GM12892 (cell line): Measurements from ENCODE around the gene EML4.

Experiments
- DNase-seq: peaks from one replicate; pipeline ENCODE4 v3.0.0; 2011; ENCODE audit not compliant: insufficient read length
- FAIRE-seq: peaks from 2 replicates; lab custom pipeline; 2011; peaks lifted over from hg19 to GRCh38; lab: Jason Lieb, UNC
- POLR2A ChIP-seq: IDR thresholded peaks from 2 replicates; pipeline ENCODE4 v1.6.1; 2011; ENCODE audit warnings: low read depth, low read length, control low read depth
- POLR2AphosphoS5 ChIP-seq: IDR thresholded peaks from 2 replicates; pipeline ENCODE4 v1.6.1; 2011; ENCODE audit warnings: low read depth, low read length, control low read depth
- TAF1 ChIP-seq: IDR thresholded peaks from 2 replicates; pipeline ENCODE4 v1.6.1; 2011; ENCODE audit warnings: low read depth, mild to moderate bottlenecking, control low read depth, low read length, borderline replicate concordance

Gene EML4

GRCh38 chr2:42220566-42220965 is 51.4 kb downstream of the EML4 start:
- DNase-seq (no peak), FAIRE-seq (no peak)
- TF ChIP-seq TAF1 (no peak), POLR2AphosphoS5 (no peak), POLR2A (no peak)

GRCh38 chr2:42223067-42223854 is 54.1 kb downstream of the EML4 start:
- TF ChIP-seq POLR2AphosphoS5 (no peak), POLR2A (no peak), TAF1 (no peak)
- FAIRE-seq (no peak), DNase-seq (no peak)

GRCh38 chr2:42223855-42224268 is 54.7 kb downstream of the EML4 start:
- DNase-seq (no peak), FAIRE-seq (no peak)
- no peak for TF ChIP-seq POLR2AphosphoS5
- no peak for TF ChIP-seq TAF1
- TF ChIP-seq POLR2A: no peak

- DNase-seq: no peak
- TF ChIP-seq POLR2AphosphoS5: no peak
- no peak for TF ChIP-seq POLR2A
- TF ChIP-seq TAF1: no peak
- FAIRE-seq: no peak
Measured at GRCh38 chr2:42224422-42225067, 55.4 kb downstream of the EML4 start.

GRCh38 chr2:42225573-42225972 is 56.4 kb downstream of the EML4 start:
- DNase-seq (no peak), FAIRE-seq (no peak)
- TF ChIP-seq POLR2AphosphoS5: no peak
- TF ChIP-seq POLR2A: no peak
- TF ChIP-seq TAF1: no peak

- DNase-seq (no peak), FAIRE-seq (no peak)
- no peak for TF ChIP-seq TAF1
- TF ChIP-seq POLR2AphosphoS5: no peak
- no peak for TF ChIP-seq POLR2A
Measured at GRCh38 chr2:42227491-42227890, 58.3 kb downstream of the EML4 start.

- no peak for FAIRE-seq
- no peak for TF ChIP-seq POLR2AphosphoS5
- TF ChIP-seq TAF1: no peak
- TF ChIP-seq POLR2A: no peak
- no peak for DNase-seq
Measured at GRCh38 chr2:42228101-42228500, 58.9 kb downstream of the EML4 start.

GRCh38 chr2:42229949-42230348 is 60.8 kb downstream of the EML4 start:
- no peak for TF ChIP-seq POLR2AphosphoS5
- no peak for TF ChIP-seq TAF1
- TF ChIP-seq POLR2A: no peak
- DNase-seq (no peak), FAIRE-seq (no peak)

GRCh38 chr2:42230891-42231290 is 61.7 kb downstream of the EML4 start:
- TF ChIP-seq TAF1 (no peak), POLR2AphosphoS5 (no peak)
- FAIRE-seq (no peak), DNase-seq (no peak)

- FAIRE-seq (no peak), DNase-seq (no peak)
- no peak for TF ChIP-seq POLR2A
- no peak for TF ChIP-seq TAF1
- no peak for TF ChIP-seq POLR2AphosphoS5
Measured at GRCh38 chr2:42232024-42232423, 62.9 kb downstream of the EML4 start.

GRCh38 chr2:42233976-42234441 is 64.9 kb downstream of the EML4 start:
- FAIRE-seq (no peak), DNase-seq (no peak)
- no peak for TF ChIP-seq TAF1
- no peak for TF ChIP-seq POLR2AphosphoS5
- no peak for TF ChIP-seq POLR2A
